NCI-H69 (cell line): ENCODE data around the gene PNMT.
A peak's percentile ranks its signal among the peaks of the same experiment; 100 is the strongest.
"Not testable (repeated sequence)": the region's sequence is repeated elsewhere in the genome, so short reads cannot be mapped to it uniquely, and the experiment has no call there.

Experiments used
- DNase-seq: peaks from one replicate; lab custom pipeline; 2025; lab: John Stamatoyannopoulos, UW

PNMT gene

DNA sequence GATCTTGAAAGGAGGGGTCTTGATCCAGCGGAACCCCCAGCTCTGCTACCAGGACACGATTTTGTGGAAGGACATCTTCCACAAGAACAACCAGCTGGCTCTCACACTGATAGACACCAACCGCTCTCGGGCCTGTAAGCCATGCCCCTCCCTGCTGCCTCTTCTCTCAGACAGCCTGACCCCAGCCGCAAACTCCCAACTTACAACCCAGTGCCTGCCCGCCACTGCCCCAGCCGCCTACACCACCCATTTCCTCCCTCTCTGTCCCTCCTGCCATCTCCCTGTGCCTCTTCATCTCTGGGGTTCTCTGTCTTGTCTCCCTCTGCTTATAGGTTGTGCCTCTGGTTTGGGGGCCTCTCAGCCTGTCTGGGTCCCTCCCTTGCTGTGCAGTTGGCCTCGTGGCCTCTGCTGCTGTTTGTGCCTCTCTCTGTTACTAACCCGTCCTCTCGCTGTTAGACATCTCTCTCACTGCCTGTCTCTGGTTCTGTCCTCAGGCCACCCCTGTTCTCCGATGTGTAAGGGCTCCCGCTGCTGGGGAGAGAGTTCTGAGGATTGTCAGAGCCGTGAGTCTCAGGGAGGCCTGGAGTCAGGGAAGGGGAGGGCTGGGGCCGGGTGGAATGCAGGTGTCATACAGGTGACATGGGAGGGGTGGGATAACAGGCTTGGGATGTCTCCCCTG is 41.2 kb downstream of the PNMT start:
- DNase-seq = no peak

DNA sequence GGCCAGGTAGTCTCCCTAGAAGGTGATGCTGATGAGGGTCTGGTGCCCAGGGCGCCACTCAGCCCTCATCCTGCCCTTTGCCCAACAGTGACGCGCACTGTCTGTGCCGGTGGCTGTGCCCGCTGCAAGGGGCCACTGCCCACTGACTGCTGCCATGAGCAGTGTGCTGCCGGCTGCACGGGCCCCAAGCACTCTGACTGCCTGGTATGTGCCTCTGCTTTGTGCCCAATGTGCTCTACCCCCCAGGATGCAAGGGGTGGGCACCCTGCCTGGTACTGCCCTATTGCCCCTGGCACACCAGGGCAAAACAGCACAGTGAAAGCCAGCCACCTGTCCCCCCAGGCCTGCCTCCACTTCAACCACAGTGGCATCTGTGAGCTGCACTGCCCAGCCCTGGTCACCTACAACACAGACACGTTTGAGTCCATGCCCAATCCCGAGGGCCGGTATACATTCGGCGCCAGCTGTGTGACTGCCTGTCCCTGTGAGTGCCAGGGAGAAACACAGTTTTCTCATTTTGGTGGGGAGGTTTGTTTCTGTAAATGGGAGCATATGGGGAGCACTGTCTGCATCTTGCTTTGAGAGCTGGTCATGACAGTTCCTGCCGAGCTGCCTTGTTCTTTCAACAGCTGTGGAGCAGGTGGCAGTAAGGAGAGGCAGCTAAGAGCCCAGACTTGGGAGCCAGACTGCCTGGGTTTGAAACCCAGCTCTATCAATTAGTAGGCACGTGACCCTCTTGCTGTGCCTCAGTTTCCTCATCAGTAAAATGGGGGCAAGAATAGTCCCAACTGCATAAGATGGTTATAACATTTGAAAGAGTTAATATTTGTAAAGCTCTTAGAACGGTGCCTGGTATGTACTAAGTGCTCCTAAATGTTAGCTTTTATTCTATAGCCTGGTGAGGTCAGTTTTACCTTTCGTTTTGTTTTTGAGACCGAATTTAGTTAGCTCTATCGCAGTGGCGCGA is 42.0 kb downstream of the PNMT start:
- DNase-seq = peak; percentile 12

DNA sequence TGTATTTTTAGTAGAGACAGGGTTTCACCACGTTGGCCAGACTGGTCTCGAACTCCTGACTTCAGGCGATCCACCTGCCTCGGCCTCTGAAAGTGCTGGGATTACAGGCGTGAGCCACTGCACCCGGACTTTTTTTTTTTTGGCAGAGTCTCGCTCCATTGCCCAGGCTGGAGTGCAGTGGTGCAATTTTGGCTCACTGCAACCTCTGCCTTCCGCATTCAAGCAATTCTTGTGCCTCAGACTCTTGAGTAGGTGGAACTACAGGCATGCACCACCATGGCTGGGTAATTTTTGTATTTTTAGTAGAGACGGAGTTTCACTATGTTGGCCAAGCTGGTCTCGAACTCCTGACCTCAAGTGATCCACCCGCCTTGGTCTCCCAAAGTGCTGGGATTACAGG is 42.8 kb downstream of the PNMT start:
- not testable (repeated sequence) for DNase-seq

DNA sequence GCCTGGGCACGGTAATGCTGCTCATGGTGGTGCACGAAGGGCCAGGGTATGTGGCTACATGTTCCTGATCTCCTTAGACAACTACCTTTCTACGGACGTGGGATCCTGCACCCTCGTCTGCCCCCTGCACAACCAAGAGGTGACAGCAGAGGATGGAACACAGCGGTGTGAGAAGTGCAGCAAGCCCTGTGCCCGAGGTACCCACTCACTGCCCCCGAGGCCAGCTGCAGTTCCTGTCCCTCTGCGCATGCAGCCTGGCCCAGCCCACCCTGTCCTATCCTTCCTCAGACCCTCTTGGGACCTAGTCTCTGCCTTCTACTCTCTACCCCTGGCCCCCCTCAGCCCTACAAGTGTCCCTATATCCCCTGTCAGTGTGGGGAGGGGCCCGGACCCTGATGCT is 43.6 kb downstream of the PNMT start:
- DNase-seq = no peak

DNA sequence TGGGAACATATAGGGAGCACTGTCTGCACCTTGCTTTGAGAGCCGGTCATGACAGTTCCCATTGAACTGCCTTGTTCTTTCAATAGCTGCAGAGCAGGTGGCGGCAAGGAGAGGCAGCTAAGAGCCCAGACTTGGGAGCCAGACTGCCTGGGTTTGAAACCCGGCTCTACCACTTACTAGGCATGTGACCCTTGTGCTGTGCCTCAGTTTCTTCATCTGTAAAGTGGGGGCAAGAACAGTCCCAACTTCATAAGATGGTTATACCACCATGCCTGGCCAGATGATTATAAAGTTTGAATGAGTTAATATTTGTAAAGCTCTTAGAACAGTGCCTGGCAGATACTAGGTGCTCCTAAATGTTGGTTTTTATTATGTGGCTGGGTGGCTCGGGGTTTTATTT is 46.0 kb downstream of the PNMT start:
- DNase-seq = no peak

DNA sequence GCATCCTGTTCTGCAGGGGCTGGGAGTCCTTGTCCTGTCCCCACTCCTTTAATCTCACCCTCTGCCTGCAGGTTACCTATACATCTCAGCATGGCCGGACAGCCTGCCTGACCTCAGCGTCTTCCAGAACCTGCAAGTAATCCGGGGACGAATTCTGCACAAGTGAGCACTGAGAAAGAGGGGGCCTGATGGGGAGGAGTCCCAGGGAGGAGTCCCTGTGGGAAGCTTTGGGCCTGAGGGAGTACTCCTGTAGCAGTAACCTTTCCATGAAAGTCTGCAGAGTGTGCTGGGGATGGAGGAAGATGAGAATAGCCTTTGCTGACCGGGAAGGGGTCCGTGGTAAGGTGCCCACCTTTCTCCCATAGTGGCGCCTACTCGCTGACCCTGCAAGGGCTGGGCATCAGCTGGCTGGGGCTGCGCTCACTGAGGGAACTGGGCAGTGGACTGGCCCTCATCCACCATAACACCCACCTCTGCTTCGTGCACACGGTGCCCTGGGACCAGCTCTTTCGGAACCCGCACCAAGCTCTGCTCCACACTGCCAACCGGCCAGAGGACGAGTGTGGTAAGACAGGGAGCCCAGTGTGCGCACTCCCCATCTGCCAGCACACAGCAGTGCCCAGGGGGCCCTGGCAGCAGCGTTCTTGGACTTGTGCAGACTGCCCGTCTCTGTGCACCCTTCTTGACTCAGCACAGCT is 47.3 kb downstream of the PNMT start:
- no peak for DNase-seq

DNA sequence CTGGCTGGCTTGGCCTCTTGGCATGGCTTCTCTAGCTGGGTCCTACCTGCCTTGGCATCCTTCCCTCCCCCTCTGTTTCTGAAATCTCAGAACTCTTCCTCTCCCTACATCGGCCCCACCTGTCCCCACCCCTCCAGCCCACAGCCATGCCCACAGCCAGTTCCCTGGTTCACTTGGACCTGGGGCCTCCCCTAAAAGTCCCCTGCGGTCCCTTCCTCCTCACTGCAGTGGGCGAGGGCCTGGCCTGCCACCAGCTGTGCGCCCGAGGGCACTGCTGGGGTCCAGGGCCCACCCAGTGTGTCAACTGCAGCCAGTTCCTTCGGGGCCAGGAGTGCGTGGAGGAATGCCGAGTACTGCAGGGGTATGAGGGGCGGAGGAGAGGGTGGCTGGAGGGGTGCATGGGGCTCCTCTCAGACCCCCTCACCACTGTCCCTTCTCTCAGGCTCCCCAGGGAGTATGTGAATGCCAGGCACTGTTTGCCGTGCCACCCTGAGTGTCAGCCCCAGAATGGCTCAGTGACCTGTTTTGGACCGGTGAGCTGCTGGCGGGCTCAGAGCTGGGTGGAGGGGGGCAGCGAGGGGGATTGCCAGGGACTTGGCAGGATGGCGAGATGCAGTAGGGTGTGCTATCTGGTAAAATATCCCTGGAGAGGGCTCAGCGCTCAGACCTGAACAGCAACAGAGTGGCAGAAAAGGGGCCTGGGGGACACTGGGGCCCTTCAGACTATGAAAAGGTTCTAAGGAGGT is 48.0 kb downstream of the PNMT start:
- no peak for DNase-seq

DNA sequence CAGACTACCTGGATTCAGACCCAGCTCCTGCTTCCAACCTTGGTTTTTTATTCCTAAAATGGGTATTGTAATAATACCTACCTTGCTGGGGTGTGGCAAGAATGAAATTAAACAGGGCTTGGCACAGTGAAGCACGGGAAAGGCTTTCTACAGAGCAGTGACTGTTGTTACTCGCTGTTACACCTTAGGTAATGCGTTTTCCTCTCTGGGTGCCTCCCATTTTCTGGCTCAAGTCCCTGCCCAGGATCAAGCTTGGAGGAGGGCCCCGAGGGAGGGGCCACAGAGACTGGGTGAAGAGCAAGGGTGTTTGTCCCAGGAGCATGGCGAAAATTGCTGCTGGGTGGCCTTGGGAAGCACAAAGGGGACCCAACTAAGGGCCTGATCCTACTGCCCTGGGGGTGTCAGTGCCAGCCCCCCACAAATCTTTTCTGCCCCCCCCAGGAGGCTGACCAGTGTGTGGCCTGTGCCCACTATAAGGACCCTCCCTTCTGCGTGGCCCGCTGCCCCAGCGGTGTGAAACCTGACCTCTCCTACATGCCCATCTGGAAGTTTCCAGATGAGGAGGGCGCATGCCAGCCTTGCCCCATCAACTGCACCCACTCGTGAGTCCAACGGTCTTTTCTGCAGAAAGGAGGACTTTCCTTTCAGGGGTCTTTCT is 48.8 kb downstream of the PNMT start:
- no peak for DNase-seq

DNA sequence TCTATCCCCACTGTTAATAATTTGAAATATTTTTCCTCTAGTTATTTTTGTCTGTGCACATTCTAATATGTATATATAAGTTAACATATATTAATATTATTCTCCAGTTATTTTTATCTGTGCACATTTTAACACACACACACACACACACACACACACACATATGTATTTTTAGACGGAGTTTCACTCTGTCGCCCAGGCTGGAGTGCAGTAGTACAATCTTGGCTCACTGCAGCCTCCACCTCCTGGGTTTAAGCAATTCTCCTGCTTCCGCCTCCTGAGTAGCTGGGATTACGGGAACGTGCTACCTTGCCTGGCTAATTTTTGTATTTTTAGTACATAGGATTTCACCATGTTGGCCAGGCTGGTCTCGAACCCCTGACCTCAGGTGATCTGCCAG is 49.4 kb downstream of the PNMT start:
- no peak for DNase-seq

DNA sequence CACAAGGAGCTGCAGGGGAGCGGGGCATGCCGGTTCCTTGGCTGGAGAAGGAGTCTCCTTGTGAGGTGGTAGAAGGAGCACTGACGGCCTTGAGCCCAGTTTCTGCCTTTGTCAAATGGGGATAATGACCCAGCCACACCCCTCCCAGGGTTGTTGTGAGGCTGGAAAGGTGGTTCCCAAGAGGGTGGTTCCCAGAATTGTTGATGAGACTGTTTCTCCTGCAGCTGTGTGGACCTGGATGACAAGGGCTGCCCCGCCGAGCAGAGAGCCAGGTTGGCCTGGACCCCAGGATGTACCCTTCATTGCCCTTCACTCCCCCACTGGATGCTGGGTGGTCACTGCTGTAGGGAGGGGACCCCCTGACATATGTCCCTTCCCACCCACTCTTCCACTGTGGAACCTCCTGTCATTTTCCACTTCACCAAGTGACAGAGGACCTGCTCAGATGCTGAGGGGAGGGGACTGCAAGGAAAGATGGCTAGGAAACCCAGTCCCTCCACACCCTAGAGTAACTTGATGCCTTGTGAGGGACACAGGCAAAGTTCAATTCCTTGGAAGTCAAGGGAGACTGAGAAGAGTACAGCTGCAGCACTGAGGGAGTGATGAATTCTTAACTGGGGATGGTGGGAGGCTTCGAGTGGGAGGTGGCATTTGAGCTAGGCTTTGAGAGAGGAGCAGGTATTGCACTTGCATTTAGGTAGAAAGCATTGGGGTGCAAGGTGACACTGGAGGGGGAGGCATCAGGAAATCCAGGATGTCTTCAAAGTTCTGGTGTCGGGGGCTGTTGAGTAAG is 51.5 kb downstream of the PNMT start:
- no peak for DNase-seq
